ENCODE results near the gene SLAIN2.
A peak's percentile ranks its signal among the peaks of the same experiment; 100 is the strongest.

SLAIN2 gene

GRCh38 chr4:48324281-48324680 lies 17.0 kb upstream of the SLAIN2 start:
- TF ChIP-seq CTCF (conservative IDR thresholded peaks at IDR 0.05) (no peak), ZFX (IDR thresholded peaks at IDR 0.05) (no peak)
- no peak overlapping the region for H3K27ac ChIP-seq

- TF ChIP-seq CTCF (conservative IDR thresholded peaks at IDR 0.05) = no peak
- no peak for TF ChIP-seq ZFX (IDR thresholded peaks at IDR 0.05)
- H3K27ac ChIP-seq = peak overlapping the region; percentile 99
Observed at GRCh38 chr4:48329193-48329592, 12.1 kb upstream of the SLAIN2 start.

GRCh38 chr4:48329976-48330375 lies 11.4 kb upstream of the SLAIN2 start:
- no peak for TF ChIP-seq CTCF (conservative IDR thresholded peaks at IDR 0.05)
- no peak for TF ChIP-seq ZFX (IDR thresholded peaks at IDR 0.05)
- H3K27ac ChIP-seq = no peak overlapping the region

GRCh38 chr4:48331577-48332330 lies 9.6 kb upstream of the SLAIN2 start:
- TF ChIP-seq ZFX (IDR thresholded peaks at IDR 0.05) = no peak
- TF ChIP-seq CTCF (conservative IDR thresholded peaks at IDR 0.05) = no peak
- peak overlapping the region; percentile 32 for H3K27ac ChIP-seq

GRCh38 chr4:48332661-48333060 lies 8.7 kb upstream of the SLAIN2 start:
- peak overlapping the region; percentile 32 for H3K27ac ChIP-seq
- TF ChIP-seq ZFX (IDR thresholded peaks at IDR 0.05) = no peak
- TF ChIP-seq CTCF (conservative IDR thresholded peaks at IDR 0.05) = no peak

- no peak overlapping the region for H3K27ac ChIP-seq
- TF ChIP-seq ZFX (IDR thresholded peaks at IDR 0.05) (no peak), CTCF (conservative IDR thresholded peaks at IDR 0.05) (no peak)
Observed at GRCh38 chr4:48333587-48333986, 7.7 kb upstream of the SLAIN2 start.

GRCh38 chr4:48334236-48334635 lies 7.1 kb upstream of the SLAIN2 start:
- TF ChIP-seq ZFX (IDR thresholded peaks at IDR 0.05) (no peak), CTCF (conservative IDR thresholded peaks at IDR 0.05) (no peak)

More at GRCh38 chr4:48334236-48334635, 7.1 kb upstream of the SLAIN2 start:
- H3K27ac ChIP-seq = peak overlapping the region; percentile 46; the same call in 1 of the 2 replicates
